ENCODE measurements around the gene PPP6R2.

DNA sequence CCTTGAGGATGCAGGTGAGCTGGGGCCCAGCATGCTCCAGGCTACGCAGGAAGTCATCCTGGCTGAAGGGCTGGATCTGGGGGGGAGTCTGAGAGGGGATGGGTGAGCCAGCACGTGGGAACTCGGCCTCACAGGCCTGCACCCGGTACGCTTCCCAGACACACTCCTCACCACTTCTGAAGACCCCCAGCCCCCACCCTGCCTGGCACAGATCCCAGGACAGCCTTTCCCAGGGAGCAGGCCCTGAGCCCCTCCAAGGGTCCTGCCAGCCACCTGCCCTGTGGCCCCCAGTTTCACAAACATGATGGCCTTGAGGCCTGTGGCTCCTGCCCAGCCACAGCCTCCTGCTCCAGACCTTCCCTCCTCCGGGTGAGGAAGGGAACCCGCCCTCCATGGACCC lies 30.1 kb upstream of the PPP6R2 start:
- TF ChIP-seq, protein P1, sequence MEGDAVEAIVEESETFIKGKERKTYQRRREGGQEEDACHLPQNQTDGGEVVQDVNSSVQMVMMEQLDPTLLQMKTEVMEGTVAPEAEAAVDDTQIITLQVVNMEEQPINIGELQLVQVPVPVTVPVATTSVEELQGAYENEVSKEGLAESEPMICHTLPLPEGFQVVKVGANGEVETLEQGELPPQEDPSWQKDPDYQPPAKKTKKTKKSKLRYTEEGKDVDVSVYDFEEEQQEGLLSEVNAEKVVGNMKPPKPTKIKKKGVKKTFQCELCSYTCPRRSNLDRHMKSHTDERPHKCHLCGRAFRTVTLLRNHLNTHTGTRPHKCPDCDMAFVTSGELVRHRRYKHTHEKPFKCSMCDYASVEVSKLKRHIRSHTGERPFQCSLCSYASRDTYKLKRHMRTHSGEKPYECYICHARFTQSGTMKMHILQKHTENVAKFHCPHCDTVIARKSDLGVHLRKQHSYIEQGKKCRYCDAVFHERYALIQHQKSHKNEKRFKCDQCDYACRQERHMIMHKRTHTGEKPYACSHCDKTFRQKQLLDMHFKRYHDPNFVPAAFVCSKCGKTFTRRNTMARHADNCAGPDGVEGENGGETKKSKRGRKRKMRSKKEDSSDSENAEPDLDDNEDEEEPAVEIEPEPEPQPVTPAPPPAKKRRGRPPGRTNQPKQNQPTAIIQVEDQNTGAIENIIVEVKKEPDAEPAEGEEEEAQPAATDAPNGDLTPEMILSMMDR (IDR thresholded peaks at IDR 0.05), result no peak
- TF ChIP-seq POLR2A (IDR thresholded peaks at IDR 0.05), result no peak
